HCT116 (cell line): Measurements from ENCODE around the gene GNPDA2. TPM values are rescaled to one million over a fixed set of nuclear protein-coding genes. Genes with fewer than 3 reads are reported as not detected.

ENCODE experiments used
- ATAC-seq: fragments of 200-7000 bp; cut with Tn5 transposase; 2 replicates; pipeline ENCODE4 v1.9.1; 2020; ENCODE audit warnings: mild to moderate bottlenecking, moderate library complexity
- BruUV-seq: library from RNA; stranded (reverse); fragments of 400-500 nt; replicated peaks from 2 replicates; lab custom pipeline; 2021; lab: Mats Ljungman, UMichigan
- CTCF ChIA-PET: fragments of 300-600 bp; sonication (Branson Sonifier 250); formaldehyde crosslinking; loops from one replicate; lab custom pipeline; 2021; ENCODE audit warnings: antibody characterized with exemption; lab: Charles Lee
- POLR2A ChIA-PET: fragments of 300-600, 350-600 bp; sonication (Branson Sonifier 250); formaldehyde crosslinking; loops from one replicate; lab custom pipeline; 2021; ENCODE audit warnings: antibody characterized with exemption; lab: Charles Lee
- RAD21 ChIA-PET, 2 experiments: fragments of 300-600 bp; sonication (Branson Sonifier 250); formaldehyde crosslinking; loops; one replicate each; lab custom pipeline; 2023; ENCODE audit warnings: low total read pairs in 2 of 2; ENCODE audit not compliant: uncharacterized antibody in 2 of 2, unreplicated experiment in 2 of 2, low non-redundant PET in 1 of 2; lab: Charles Lee
- DNase-seq: peaks from one replicate; pipeline ENCODE4 v3.0.0-alpha.2; 2010; ENCODE audit warnings: low read depth, low spot score
- H2AFZ ChIP-seq: fragments of 200-600 bp; shearing (Covaris generic), sonication (generic); 2 replicates; pipeline ENCODE4 v1.6.1; 2017; ENCODE audit warnings: low read depth, mixed run types, mixed read lengths, antibody characterized with exemption, low read length; ENCODE audit not compliant: poor library complexity, severe bottlenecking
- H3K27ac ChIP-seq: 2 replicates; pipeline ENCODE4 v1.5.1; 2012; ENCODE audit warnings: low read depth, low read length
- H3K27me3 ChIP-seq: fragments of 200-600 bp; sonication (generic); 2 replicates; pipeline ENCODE4 v1.6.1; 2016; ENCODE audit warnings: mixed run types, low read length, mixed read lengths; ENCODE audit not compliant: insufficient read depth
- H3K36me3 ChIP-seq, 2 experiments: fragments of 200-500 bp in 1 of 2; fragments of 200-600 bp in 1 of 2; sonication (Bioruptor generic) in 1 of 2; sonication (generic) in 1 of 2; 2 replicates each; pipeline versions ENCODE4 v1.5.1 to v1.6.1; 2014 to 2016; ENCODE audit warnings: low read length in 2 of 2, inconsistent platforms in 1 of 2, mixed read lengths in 1 of 2, mixed run types in 1 of 2; ENCODE audit not compliant: insufficient read depth in 2 of 2, control insufficient read depth in 1 of 2
- H3K4me1 ChIP-seq, 2 experiments: fragments of 200-600 bp in 1 of 2; sonication (generic) in 1 of 2; 2 replicates each; pipeline versions ENCODE4 v1.5.1 to v1.6.1; 2012 to 2017; ENCODE audit warnings: low read length in 2 of 2, inconsistent platforms in 1 of 2, mild to moderate bottlenecking in 1 of 2, mixed read lengths in 1 of 2, mixed run types in 1 of 2, moderate library complexity in 1 of 2; ENCODE audit not compliant: insufficient read depth in 2 of 2, control insufficient read depth in 1 of 2
- H3K4me2 ChIP-seq: fragments of 200-600 bp; sonication (generic); 2 replicates; pipeline ENCODE4 v1.6.1; 2017; ENCODE audit warnings: mixed run types, low read length, mixed read lengths
- H3K4me3 ChIP-seq, 2 experiments: fragments of 200-600 bp in 1 of 2; sonication (generic) in 1 of 2; replicated peaks in 1 of 2; 2 replicates each; pipeline ENCODE4 v1.5.1; 2011 to 2016; ENCODE audit warnings: low read length in 2 of 2, control low read depth in 1 of 2, low read depth in 1 of 2, mild to moderate bottlenecking in 1 of 2, mixed read lengths in 1 of 2, mixed run types in 1 of 2
- H3K79me2 ChIP-seq: fragments of 200-600 bp; sonication (generic); 2 replicates; pipeline ENCODE4 v1.6.1; 2017; ENCODE audit warnings: mild to moderate bottlenecking, mixed run types, low read length, moderate library complexity, mixed read lengths; ENCODE audit not compliant: insufficient read depth
- H3K9ac ChIP-seq: fragments of 200-600 bp; sonication (generic); 2 replicates; pipeline ENCODE4 v1.6.1; 2016; ENCODE audit warnings: low read length, mixed read lengths
- H3K9me2 ChIP-seq: fragments of 200-600 bp; sonication (generic), shearing (Covaris generic); 2 replicates; pipeline ENCODE4 v1.6.1; 2017; ENCODE audit warnings: mixed run types, mild to moderate bottlenecking, moderate library complexity; ENCODE audit not compliant: insufficient read depth
- H3K9me3 ChIP-seq, 2 experiments: fragments of 200-500 bp in 1 of 2; fragments of 200-600 bp in 1 of 2; sonication (Bioruptor generic) in 1 of 2; sonication (generic) in 1 of 2; 2 replicates each; pipeline ENCODE4 v1.6.1; 2014 to 2017; ENCODE audit warnings: low read length in 2 of 2, mixed read lengths in 2 of 2, inconsistent platforms in 1 of 2, low read depth in 1 of 2, mild to moderate bottlenecking in 1 of 2, mixed run types in 1 of 2, moderate library complexity in 1 of 2; ENCODE audit not compliant: control insufficient read depth in 1 of 2, insufficient read depth in 1 of 2
- H4K20me1 ChIP-seq: fragments of 200-600 bp; sonication (generic), shearing (Covaris generic); 2 replicates; pipeline ENCODE4 v1.6.1; 2017; ENCODE audit warnings: mixed run types, mild to moderate bottlenecking, moderate library complexity; ENCODE audit not compliant: insufficient read depth
- CBX3 ChIP-seq: IDR thresholded peaks from 2 replicates; pipeline ENCODE4 v1.6.1; 2012; ENCODE audit warnings: low read depth
- CTCF ChIP-seq, 3 experiments: fragments of 200-600 bp in 1 of 3; sonication (generic) in 1 of 3; IDR thresholded peaks in 2 of 3; conservative IDR thresholded peaks in 1 of 3; 2 replicates each; pipeline ENCODE4 v1.5.1; 2012 to 2017; ENCODE audit warnings: low read depth in 2 of 3, low read length in 2 of 3, antibody characterized with exemption in 1 of 3, borderline replicate concordance in 1 of 3, control low read depth in 1 of 3, mild to moderate bottlenecking in 1 of 3, mixed read lengths in 1 of 3, mixed run types in 1 of 3, moderate library complexity in 1 of 3; ENCODE audit not compliant: insufficient read depth in 1 of 3
- EGR1 ChIP-seq: IDR thresholded peaks from 2 replicates; pipeline ENCODE4 v1.6.1; 2012; ENCODE audit warnings: low read depth
- ELF1 ChIP-seq: IDR thresholded peaks from 2 replicates; pipeline ENCODE4 v1.6.1; 2012; ENCODE audit warnings: low read depth, borderline replicate concordance
- EZH2phosphoT487 ChIP-seq: fragments of 200-600 bp; IDR thresholded peaks from 2 replicates; pipeline ENCODE4 v1.6.1; 2018; ENCODE audit warnings: antibody characterized with exemption, borderline replicate concordance
- POLR2AphosphoS5 ChIP-seq: IDR thresholded peaks from 2 replicates; pipeline ENCODE4 v1.6.1; 2011; ENCODE audit warnings: mild to moderate bottlenecking, low read depth, low read length, moderate library complexity
- REST ChIP-seq: IDR thresholded peaks from 2 replicates; pipeline ENCODE4 v1.6.1; 2012; ENCODE audit warnings: low read depth
- SIN3A ChIP-seq: IDR thresholded peaks from 2 replicates; pipeline ENCODE4 v1.6.1; 2012; ENCODE audit warnings: low read depth
- SP1 ChIP-seq: IDR thresholded peaks from 2 replicates; pipeline ENCODE4 v1.6.1; 2012; ENCODE audit warnings: low read depth
- SRF ChIP-seq: IDR thresholded peaks from 2 replicates; pipeline ENCODE4 v1.6.1; 2012; ENCODE audit warnings: low read depth
- YY1 ChIP-seq: IDR thresholded peaks from 2 replicates; pipeline ENCODE4 v1.6.1; 2011; ENCODE audit warnings: low read length, low read depth, moderate library complexity, mild to moderate bottlenecking; ENCODE audit not compliant: insufficient replicate concordance; ENCODE audit errors: extremely low read depth
- ZFX ChIP-seq: fragments of 450-650 bp; IDR thresholded peaks from 2 replicates; pipeline ENCODE4 v1.6.1; 2017
- ZNF274 ChIP-seq: fragments of 200-500 bp; sonication (Bioruptor generic); IDR thresholded peaks from 2 replicates; pipeline ENCODE4 v1.6.1; 2014; ENCODE audit warnings: mild to moderate bottlenecking, low read depth, low read length, inconsistent platforms
- intact Hi-C: fragments of 100-400 bp; cut with micrococcal nuclease; formaldehyde crosslinking; loops from 2 replicates; pipeline ENCODE4 v1.10.0; 2022
- total RNA-seq: library from RNA; stranded (reverse); gene quantifications from one replicate; pipeline ENCODE4 v1.2.1, GENCODE V29; 2021; ENCODE audit not compliant: unreplicated experiment

Gene GNPDA2
- total RNA-seq, 1 experiment from 2014 or later = 15.8 TPM

GRCh38 chr4:44720371-44720770 is 6.0 kb downstream of the GNPDA2 start (continued):
- TF ChIP-seq REST (no peak), YY1 (no peak)

- no peaks in the 10 kb centered on the region for H3K9me2 ChIP-seq
- ATAC-seq (no peak), DNase-seq (no peak)
- no peak overlapping the region for H3K4me2 ChIP-seq
- H3K9ac ChIP-seq = no peak overlapping the region
- ChIA-PET RAD21 (no interaction called here), POLR2A (interaction anchor here (1.1 kb wide), 1 partner anchor 38 kb away, joined by 3 read pairs; the partner anchor contains the start of gene GUF1), CTCF (no interaction called here)
- H3K36me3 ChIP-seq = no peaks in the 10 kb centered on the region; a peak in 1 of 4 replicates
- no peak overlapping the region for H3K4me3 ChIP-seq
- H3K27me3 ChIP-seq = no peaks in the 10 kb centered on the region
- no peak overlapping the region for H2AFZ ChIP-seq
- no TSS peak for BruUV-seq
- peaks cover 55% of the 10 kb centered on the region for H3K79me2 ChIP-seq
- no peaks in the 10 kb centered on the region for H3K9me3 ChIP-seq
- H3K27ac ChIP-seq = no peak overlapping the region
- intact Hi-C loops = no loop called here
- no peaks in the 10 kb centered on the region for H4K20me1 ChIP-seq
- TF ChIP-seq EGR1 (no peak), CTCF (IDR thresholded peaks at IDR 0.05 in 2 of 3, conservative IDR thresholded peaks at IDR 0.05 in 1 of 3; ENCODE audit: borderline replicate concordance in 1 of 3, insufficient read depth in 1 of 3, low read depth in 2 of 3, low read length in 2 of 3) (no peak), SP1 (no peak), SRF (no peak), ZNF274 (no peak), EZH2phosphoT487 (no peak), SIN3A (no peak), YY1 (no peak), POLR2AphosphoS5 (no peak), CBX3 (no peak), ZFX (no peak), ELF1 (no peak)
- no peaks in the 10 kb centered on the region for H3K4me1 ChIP-seq
These were observed 9.8 kb downstream of the GNPDA2 start for GRCh38 chr4:44716597-44716996.
